Stimulated activated CD4-positive, alpha-beta T cell treated with anti-CD3 and anti-CD28 coated beads, Interleukin-12 subunit alpha, Interleukin-12 subunit beta, amount 100 ng/mL, for 24 hours (primary cell): ENCODE measurements around the gene SCEL.
"Not testable (repeated sequence)": the region's sequence is repeated elsewhere in the genome, so short reads cannot be mapped to it uniquely, and the experiment has no call there.

ENCODE experiments used
- DNase-seq, 2 experiments: peaks; one replicate each; pipeline ENCODE4 v3.0.0-alpha.2; 2020; ENCODE audit warnings: low read depth in 2 of 2

The SCEL gene

GRCh38 chr13:77535448-77535847 lies at the start of gene SCEL:
Gene SCEL (plus strand): TSS chr13:77535706. CDS start chr13:77555876, 20,170 bp downstream.
- no peak for DNase-seq

- no peak for DNase-seq
These were observed 45.8 kb upstream of the SCEL start for GRCh38 chr13:77489566-77490337.

GRCh38 chr13:77492982-77493381 lies 42.5 kb upstream of the SCEL start:
- no peak for DNase-seq

- DNase-seq = no peak
These were observed 41.3 kb upstream of the SCEL start for GRCh38 chr13:77494226-77494625.

GRCh38 chr13:77497350-77497749 lies 38.2 kb upstream of the SCEL start:
- DNase-seq = no peak

GRCh38 chr13:77497835-77498234 lies 37.7 kb upstream of the SCEL start:
- DNase-seq = no peak

- no peak for DNase-seq
These were observed 33.3 kb upstream of the SCEL start for GRCh38 chr13:77502104-77502720.

GRCh38 chr13:77503398-77503797 lies 32.1 kb upstream of the SCEL start:
- DNase-seq = no peak

GRCh38 chr13:77506874-77507273 lies 28.6 kb upstream of the SCEL start:
- no peak for DNase-seq

- no peak for DNase-seq
These were observed 27.4 kb upstream of the SCEL start for GRCh38 chr13:77507931-77508776.

- DNase-seq = no peak
These were observed 26.4 kb upstream of the SCEL start for GRCh38 chr13:77508959-77509620.

GRCh38 chr13:77510156-77510555 lies 25.4 kb upstream of the SCEL start:
- DNase-seq = no peak

GRCh38 chr13:77511552-77511951 lies 24.0 kb upstream of the SCEL start:
- DNase-seq = no peak

GRCh38 chr13:77513719-77514335 lies 21.7 kb upstream of the SCEL start:
- no peak for DNase-seq

GRCh38 chr13:77514336-77514726 lies 21.2 kb upstream of the SCEL start:
- no peak for DNase-seq

- no peak for DNase-seq
These were observed 19.7 kb upstream of the SCEL start for GRCh38 chr13:77515785-77516184.

- no peak for DNase-seq
These were observed 19.1 kb upstream of the SCEL start for GRCh38 chr13:77516342-77516789.

GRCh38 chr13:77518266-77518665 lies 17.2 kb upstream of the SCEL start:
- DNase-seq = no peak

GRCh38 chr13:77519396-77519795 lies 16.1 kb upstream of the SCEL start:
- DNase-seq = not testable (repeated sequence)

- DNase-seq = no peak
These were observed 15.7 kb upstream of the SCEL start for GRCh38 chr13:77519808-77520207.

GRCh38 chr13:77521194-77521593 lies 14.3 kb upstream of the SCEL start:
- DNase-seq = no peak
